Liver (tissue), 3 donors: Measurements from ENCODE around the gene MCCD1.

Experiments
- CTCF ChIP-seq: fragments of 150-350 bp; IDR thresholded peaks from 2 replicates; pipeline ENCODE4 v1.5.1; 2017; ENCODE audit warnings: improper control_type of control experiment, low read depth, low read length; ENCODE audit not compliant: missing input control
- EGR1 ChIP-seq, 2 donors: IDR thresholded peaks; 2 replicates each; pipeline ENCODE4 v1.6.1; 2016 to 2018; ENCODE audit warnings: antibody characterized with exemption in 2 of 2, low read depth in 2 of 2
- donor health status: healthy.
- donor health status: healthy.

GRCh38 chr6:31525553-31525931, 3.2 kb upstream of the MCCD1 start:
- TF ChIP-seq CTCF: no peak
- TF ChIP-seq EGR1 (IDR thresholded peaks at IDR 0.05; ENCODE audit: low read depth in 2 of 2): no peak
